A673 (cell line): ENCODE measurements around the gene SUPT3H. TPM values are rescaled to one million over a fixed set of nuclear protein-coding genes. Genes with fewer than 3 reads are reported as not detected.

Experiments used
- BruUV-seq: library from RNA; stranded (reverse); fragments of 400-500 nt; replicated peaks from 2 replicates; lab custom pipeline; 2021; lab: Mats Ljungman, UMichigan
- CTCF ChIA-PET: fragments of 300-600 bp; sonication (Branson Sonifier 250); formaldehyde crosslinking; loops from one replicate; lab custom pipeline; 2022; ENCODE audit warnings: antibody characterized with exemption; lab: Charles Lee
- POLR2A ChIA-PET: fragments of 300-600 bp; sonication (Branson Sonifier 250); formaldehyde crosslinking; loops from one replicate; lab custom pipeline; 2022; ENCODE audit warnings: antibody characterized with exemption; ENCODE audit not compliant: low non-redundant PET; lab: Charles Lee
- DNase-seq: peaks from one replicate; pipeline ENCODE4 v3.0.0-alpha.2; 2015; ENCODE audit warnings: low spot score
- H3K27ac ChIP-seq: fragments of 200-600 bp; sonication (generic); 2 replicates; pipeline ENCODE4 v1.5.1; 2016; ENCODE audit warnings: mixed run types, low read depth, mild to moderate bottlenecking, mixed read lengths, antibody characterized with exemption, low read length; ENCODE audit not compliant: poor library complexity, severe bottlenecking
- H3K27me3 ChIP-seq: fragments of 200-600 bp; sonication (generic); replicated peaks from 2 replicates; pipeline ENCODE4 v1.6.1; 2017; ENCODE audit warnings: mixed run types, low read depth, mild to moderate bottlenecking, mixed read lengths, antibody characterized with exemption, low read length; ENCODE audit not compliant: insufficient read depth, poor library complexity
- H3K36me3 ChIP-seq: fragments of 200-600 bp; sonication (generic); 2 replicates; pipeline ENCODE4 v1.6.1; 2016; ENCODE audit warnings: mixed run types, mild to moderate bottlenecking, mixed read lengths, antibody characterized with exemption, low read length; ENCODE audit not compliant: insufficient read depth, poor library complexity, severe bottlenecking
- H3K4me1 ChIP-seq: fragments of 200-600 bp; sonication (generic); 2 replicates; pipeline ENCODE4 v1.6.1; 2017; ENCODE audit warnings: mixed run types, mild to moderate bottlenecking, mixed read lengths, antibody characterized with exemption, low read length; ENCODE audit not compliant: insufficient read depth, poor library complexity, severe bottlenecking
- H3K4me3 ChIP-seq: fragments of 200-600 bp; sonication (generic); 2 replicates; pipeline ENCODE4 v1.5.1; 2016; ENCODE audit warnings: low read depth, mixed run types, mild to moderate bottlenecking, mixed read lengths, low read length; ENCODE audit not compliant: poor library complexity, severe bottlenecking
- H3K9me3 ChIP-seq: fragments of 200-600 bp; sonication (generic); 2 replicates; pipeline ENCODE4 v1.6.1; 2016; ENCODE audit warnings: mixed run types, low read depth, mild to moderate bottlenecking, mixed read lengths, antibody characterized with exemption, low read length; ENCODE audit not compliant: poor library complexity, severe bottlenecking
- EZH2 ChIP-seq: fragments of 200-600 bp; sonication (generic); IDR thresholded peaks from 2 replicates; pipeline ENCODE4 v1.6.1; 2017; ENCODE audit warnings: borderline replicate concordance, low read depth, mild to moderate bottlenecking, mixed read lengths, antibody characterized with exemption, low read length; ENCODE audit not compliant: poor library complexity, severe bottlenecking
- intact Hi-C: fragments of 100-400 bp; cut with micrococcal nuclease; formaldehyde crosslinking; loops from one replicate; pipeline ENCODE4 v1.10.0; 2022; ENCODE audit not compliant: unreplicated experiment
- total RNA-seq: library from RNA; stranded (reverse); gene quantifications from 2 replicates; pipeline ENCODE4 v1.2.3, GENCODE V29; 2021
- TF ChIP-seq, protein P1 (sequence below): fragments of 300-800, 200-600 bp; sonication (generic); conservative IDR thresholded peaks from 2 replicates; pipeline ENCODE4 v1.5.1; 2017; ENCODE audit warnings: low read depth, mild to moderate bottlenecking, antibody characterized with exemption, low read length, moderate library complexity, mixed read lengths

SUPT3H gene
- total RNA-seq, 1 experiment from 2014 or later = 10.8 TPM

GRCh38 chr6:44811456-44811855 lies 566.3 kb downstream of the SUPT3H start:
- no TSS peak for BruUV-seq
- Histone ChIP-seq H3K4me1 (no peaks in the 10 kb centered on the region), H3K27ac (no peak overlapping the region), H3K27me3 (no peaks in the 10 kb centered on the region), H3K36me3 (no peaks in the 10 kb centered on the region), H3K4me3 (no peak overlapping the region), H3K9me3 (no peaks in the 10 kb centered on the region)
- TF ChIP-seq EZH2 = no peak
- TF ChIP-seq, protein P1, sequence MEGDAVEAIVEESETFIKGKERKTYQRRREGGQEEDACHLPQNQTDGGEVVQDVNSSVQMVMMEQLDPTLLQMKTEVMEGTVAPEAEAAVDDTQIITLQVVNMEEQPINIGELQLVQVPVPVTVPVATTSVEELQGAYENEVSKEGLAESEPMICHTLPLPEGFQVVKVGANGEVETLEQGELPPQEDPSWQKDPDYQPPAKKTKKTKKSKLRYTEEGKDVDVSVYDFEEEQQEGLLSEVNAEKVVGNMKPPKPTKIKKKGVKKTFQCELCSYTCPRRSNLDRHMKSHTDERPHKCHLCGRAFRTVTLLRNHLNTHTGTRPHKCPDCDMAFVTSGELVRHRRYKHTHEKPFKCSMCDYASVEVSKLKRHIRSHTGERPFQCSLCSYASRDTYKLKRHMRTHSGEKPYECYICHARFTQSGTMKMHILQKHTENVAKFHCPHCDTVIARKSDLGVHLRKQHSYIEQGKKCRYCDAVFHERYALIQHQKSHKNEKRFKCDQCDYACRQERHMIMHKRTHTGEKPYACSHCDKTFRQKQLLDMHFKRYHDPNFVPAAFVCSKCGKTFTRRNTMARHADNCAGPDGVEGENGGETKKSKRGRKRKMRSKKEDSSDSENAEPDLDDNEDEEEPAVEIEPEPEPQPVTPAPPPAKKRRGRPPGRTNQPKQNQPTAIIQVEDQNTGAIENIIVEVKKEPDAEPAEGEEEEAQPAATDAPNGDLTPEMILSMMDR = no peak
- CTCF ChIA-PET = no interaction called here
- DNase-seq = no peak
- intact Hi-C loops = no loop called here
- POLR2A ChIA-PET = no interaction called here

DNA sequence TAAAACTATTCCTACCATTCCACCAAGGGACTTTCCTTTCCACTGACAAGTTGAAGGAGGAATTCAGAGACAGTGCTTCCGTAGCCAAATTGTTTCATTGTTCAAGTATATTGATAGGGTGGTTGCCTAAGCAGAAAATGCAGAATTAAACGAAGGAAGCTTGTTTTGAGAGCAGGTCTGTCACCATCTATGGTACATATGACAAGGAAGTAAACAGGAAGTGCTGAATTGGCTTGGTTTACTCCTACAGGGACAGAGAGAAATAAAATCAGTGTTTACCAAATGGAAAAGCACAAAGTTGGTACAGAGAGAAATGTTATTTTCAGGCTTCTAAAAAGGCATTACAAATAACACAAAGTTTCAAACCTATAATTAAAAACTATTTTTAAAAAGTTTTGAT lies 568.5 kb downstream of the SUPT3H start:
- intact Hi-C loops = no loop called here
- Histone ChIP-seq H3K36me3 (no peaks in the 10 kb centered on the region), H3K27me3 (no peaks in the 10 kb centered on the region), H3K4me3 (no peak overlapping the region), H3K27ac (no peak overlapping the region), H3K9me3 (no peaks in the 10 kb centered on the region), H3K4me1 (no peaks in the 10 kb centered on the region)
- DNase-seq = no peak
- ChIA-PET CTCF (no interaction called here), POLR2A (no interaction called here)
- no peak for TF ChIP-seq EZH2
- TF ChIP-seq, protein P1 = no peak
- BruUV-seq = no TSS peak

- ChIA-PET CTCF (no interaction called here), POLR2A (no interaction called here)
- no peaks in the 10 kb centered on the region for H3K9me3 ChIP-seq
These were observed 569.6 kb downstream of the SUPT3H start for GRCh38 chr6:44808148-44808547.

More at GRCh38 chr6:44808148-44808547, 569.6 kb downstream of the SUPT3H start:
- no peaks in the 10 kb centered on the region for H3K4me1 ChIP-seq
- TF ChIP-seq EZH2 = no peak
- TF ChIP-seq, protein P1 = no peak
- no peak overlapping the region for H3K4me3 ChIP-seq
- no peaks in the 10 kb centered on the region for H3K27me3 ChIP-seq
- no peak overlapping the region for H3K27ac ChIP-seq
- no peak for DNase-seq
- intact Hi-C loops = no loop called here
- BruUV-seq = no TSS peak
- H3K36me3 ChIP-seq = no peaks in the 10 kb centered on the region
